ENCODE results near the gene MAP3K21. TPM values are rescaled to one million over a fixed set of nuclear protein-coding genes. Genes with fewer than 3 reads are reported as not detected.

The MAP3K21 gene
- total RNA-seq, 1 donor from 2014 or later: 0.53 TPM

GRCh38 chr1:233431753-233432403, 104.4 kb downstream of the MAP3K21 start:
- DNase-seq (ENCODE audit: extremely low read depth, low read depth, low spot score): no peak

GRCh38 chr1:233432916-233433315, 105.4 kb downstream of the MAP3K21 start:
- no peak for DNase-seq (ENCODE audit: extremely low read depth, low read depth, low spot score)

- DNase-seq (ENCODE audit: extremely low read depth, low read depth, low spot score): no peak
Observed at GRCh38 chr1:233433436-233434210, 106.1 kb downstream of the MAP3K21 start.

Other genes starting within 250 kb of the MAP3K21 start
- gene PCNX2, start 32.0 kb upstream of the MAP3K21 start, total RNA-seq: 5.5 and 13.9 TPM in 2 replicates

Data from glomerular endothelial cell (primary cell).